GM12801 (cell line): ENCODE results near the gene TMEM179B.

Source experiments
- TF ChIP-seq, protein P1 (sequence below): IDR thresholded peaks from one replicate; pipeline ENCODE4 v1.5.1; 2011; ENCODE audit warnings: control low read depth; ENCODE audit not compliant: insufficient read length; ENCODE audit errors: extremely low read depth

The TMEM179B gene

DNA sequence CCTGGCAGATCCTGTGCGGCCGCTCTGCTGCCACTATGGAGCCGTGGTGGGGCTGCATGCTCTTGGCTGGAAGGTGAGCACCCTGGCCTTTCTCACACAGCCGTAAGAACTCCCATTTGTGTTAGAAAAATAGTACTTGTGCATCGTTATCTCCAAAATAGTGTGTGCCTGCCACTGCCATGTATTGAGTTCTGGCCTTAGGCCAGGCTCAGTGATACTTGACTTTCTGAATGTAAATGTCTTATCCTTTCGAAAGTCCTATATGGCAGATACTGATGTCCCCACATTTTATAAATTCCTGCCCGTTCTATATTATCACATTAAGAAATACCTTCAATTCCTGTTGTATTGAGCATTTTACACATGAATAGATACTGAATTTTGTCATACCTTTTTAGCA is 4.4 kb upstream of the TMEM179B start:
- TF ChIP-seq, protein P1, sequence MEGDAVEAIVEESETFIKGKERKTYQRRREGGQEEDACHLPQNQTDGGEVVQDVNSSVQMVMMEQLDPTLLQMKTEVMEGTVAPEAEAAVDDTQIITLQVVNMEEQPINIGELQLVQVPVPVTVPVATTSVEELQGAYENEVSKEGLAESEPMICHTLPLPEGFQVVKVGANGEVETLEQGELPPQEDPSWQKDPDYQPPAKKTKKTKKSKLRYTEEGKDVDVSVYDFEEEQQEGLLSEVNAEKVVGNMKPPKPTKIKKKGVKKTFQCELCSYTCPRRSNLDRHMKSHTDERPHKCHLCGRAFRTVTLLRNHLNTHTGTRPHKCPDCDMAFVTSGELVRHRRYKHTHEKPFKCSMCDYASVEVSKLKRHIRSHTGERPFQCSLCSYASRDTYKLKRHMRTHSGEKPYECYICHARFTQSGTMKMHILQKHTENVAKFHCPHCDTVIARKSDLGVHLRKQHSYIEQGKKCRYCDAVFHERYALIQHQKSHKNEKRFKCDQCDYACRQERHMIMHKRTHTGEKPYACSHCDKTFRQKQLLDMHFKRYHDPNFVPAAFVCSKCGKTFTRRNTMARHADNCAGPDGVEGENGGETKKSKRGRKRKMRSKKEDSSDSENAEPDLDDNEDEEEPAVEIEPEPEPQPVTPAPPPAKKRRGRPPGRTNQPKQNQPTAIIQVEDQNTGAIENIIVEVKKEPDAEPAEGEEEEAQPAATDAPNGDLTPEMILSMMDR, result no peak

DNA sequence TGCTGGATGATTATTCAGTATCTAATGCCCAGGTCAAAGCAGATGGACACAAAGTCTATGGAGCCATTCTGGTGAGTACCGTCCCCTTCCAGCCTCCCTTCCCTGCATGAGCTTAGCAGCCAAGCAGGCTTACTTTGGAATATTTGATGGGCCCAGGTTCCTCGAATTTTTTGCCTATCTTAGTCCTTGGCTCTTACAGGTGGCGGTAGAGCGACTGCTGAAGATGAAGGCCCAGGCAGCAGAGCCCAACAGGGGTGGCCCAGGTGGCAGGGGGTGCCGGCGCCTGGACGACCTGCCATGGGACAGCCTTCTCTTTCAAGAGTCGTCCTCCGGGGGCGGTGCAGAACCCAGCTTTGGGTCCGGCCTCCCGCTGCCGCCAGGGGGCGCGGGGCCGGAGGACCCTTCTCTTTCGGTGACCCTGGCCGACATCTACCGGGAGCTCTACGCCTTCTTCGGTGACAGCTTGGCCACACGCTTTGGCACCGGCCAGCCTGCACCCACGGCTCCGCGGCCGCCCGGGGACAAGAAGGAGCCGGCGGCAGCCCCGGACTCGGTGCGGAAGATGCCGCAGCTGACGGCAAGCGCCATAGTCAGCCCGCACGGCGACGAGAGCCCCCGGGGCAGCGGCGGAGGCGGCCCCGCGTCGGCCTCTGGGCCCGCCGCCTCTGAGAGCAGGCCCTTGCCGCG is 741 bp upstream of the TMEM179B start:
- TF ChIP-seq, protein P1, result peak; percentile 19

DNA sequence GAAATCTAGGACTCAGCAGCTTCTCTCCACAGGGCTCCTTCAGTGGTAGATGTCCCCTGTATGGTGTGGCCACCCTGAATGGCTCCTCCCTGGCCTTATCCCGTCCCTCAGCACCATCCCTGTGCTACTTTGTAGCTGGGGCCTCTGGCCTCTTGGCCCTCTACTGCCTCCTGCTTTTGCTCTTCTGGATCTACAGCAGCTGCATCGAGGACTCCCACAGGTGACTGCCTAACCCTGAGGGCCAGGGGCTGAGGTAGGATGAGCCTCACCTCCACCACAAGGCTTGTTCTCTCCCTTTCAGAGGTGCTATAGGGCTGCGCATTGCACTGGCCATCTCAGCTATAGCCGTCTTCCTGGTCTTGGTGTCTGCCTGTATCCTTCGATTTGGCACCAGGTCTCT is 1.8 kb downstream of the TMEM179B start:
- TF ChIP-seq, protein P1, result no peak

DNA sequence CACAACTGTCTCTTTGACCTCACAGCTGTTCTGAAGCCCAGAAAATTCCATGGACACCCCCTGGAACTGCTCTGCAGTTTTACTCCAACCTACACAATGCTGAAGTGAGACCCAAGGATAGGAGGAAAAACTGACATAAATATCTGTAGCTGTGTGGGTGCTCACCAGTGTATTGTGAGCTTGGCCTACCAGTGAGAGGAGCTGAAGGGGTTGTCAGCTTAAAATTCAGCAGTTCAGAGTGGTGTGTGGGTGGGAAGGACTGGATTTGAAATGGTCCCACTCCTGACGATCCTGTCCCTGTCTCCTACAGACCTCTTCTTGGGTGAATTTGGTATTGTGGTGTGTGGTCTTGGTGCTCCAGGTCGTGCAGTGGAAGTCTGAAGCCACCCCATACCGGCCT is 2.4 kb downstream of the TMEM179B start:
- TF ChIP-seq, protein P1, result no peak

DNA sequence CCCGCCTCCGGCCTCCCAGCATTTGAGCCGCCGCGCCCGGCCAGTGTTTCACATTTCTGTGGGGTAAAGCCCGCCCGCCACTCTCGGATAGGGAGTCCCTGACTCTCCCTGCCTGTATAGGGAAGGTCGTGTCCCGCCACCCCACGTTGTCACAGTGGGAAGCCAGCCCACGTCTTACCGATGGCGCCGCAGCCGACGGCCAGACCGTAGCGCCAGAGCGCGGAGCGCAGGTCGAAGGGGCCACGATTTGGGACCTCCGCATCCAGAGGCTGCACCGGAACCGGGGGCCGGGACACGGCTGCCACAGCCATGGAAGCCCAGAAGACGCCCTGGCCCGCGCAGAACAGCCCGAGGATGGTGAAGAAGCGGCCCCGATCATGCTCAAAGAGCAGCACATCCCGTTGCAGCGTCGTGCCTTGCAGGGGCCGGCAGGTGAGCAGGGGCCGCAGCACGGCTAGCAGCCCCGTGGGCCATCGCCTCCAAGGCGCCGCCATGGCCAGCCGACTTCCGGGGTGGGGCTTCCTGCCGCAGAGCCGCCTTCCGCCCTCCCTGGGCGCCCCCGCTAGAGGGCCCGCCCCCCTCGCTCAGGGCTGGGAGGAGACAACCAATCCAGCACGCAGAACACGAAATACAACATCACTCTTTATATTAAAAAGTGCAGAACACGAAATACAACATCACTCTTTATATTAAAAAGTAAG is 4.4 kb downstream of the TMEM179B start, which contains the start of gene TMEM223:
Gene TMEM223, minus strand, starts transcription at position 506 of the 701 bp plus-strand sequence. Its CDS starts 12 bp downstream, at position 494.
- TF ChIP-seq, protein P1, result no peak

DNA sequence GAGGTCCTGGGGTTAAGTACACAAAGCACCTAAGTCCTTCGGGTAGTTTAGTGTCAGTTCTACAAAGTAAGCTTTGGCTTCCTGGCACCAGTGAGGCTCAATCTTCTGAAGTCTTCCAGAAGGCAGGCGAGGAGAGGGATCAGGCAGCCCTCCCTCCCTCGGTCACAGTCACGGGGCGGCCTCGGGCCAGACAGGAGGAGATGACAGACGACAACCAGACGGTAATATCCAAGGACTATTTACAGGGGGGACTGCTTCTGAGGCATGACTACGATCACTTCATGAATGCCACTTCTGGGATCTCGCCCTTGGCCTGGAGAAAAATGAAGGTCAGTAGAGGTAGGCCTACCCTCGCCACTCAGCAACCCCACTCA is 5.0 kb downstream of the TMEM179B start:
- TF ChIP-seq, protein P1, result no peak

DNA sequence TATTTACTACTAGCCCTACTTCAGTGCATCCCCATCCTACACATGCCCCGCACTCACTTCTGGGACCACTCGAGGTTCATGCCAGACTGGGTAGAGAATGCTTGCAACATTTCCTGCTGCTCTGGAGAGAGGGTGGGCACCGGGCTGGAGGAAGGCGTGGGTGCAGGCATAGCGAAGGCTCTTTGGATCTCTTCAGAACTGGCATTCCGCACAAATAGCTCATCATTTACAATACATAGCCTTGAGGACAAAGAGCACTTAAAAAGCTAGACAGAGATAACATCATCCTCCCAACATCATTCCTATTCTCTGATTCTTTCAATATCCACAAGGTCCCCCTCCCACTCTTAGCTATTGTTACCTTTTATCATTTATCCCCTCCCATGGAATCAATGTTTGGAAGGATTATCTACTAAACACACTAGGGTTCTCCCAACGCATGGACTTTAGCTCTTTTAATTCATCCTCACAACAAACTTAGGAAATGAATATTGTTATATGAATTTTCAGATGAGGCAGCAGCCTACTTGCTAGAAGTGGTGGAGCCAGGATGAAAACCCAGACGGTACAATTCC is 7.1 kb downstream of the TMEM179B start:
- TF ChIP-seq, protein P1, result no peak
